ENCODE data around the gene SLC7A5.
"Not testable (repeated sequence)": the region's sequence is repeated elsewhere in the genome, so short reads cannot be mapped to it uniquely, and the experiment has no call there.

Gene SLC7A5

GRCh38 chr16:87834005-87834667 lies 35.2 kb downstream of the SLC7A5 start:
- DNase-seq (ENCODE audit: low spot score): no peak

- DNase-seq (ENCODE audit: low spot score): no peak
Observed at GRCh38 chr16:87833548-87833947, 35.8 kb downstream of the SLC7A5 start.

GRCh38 chr16:87832741-87833502 lies 36.4 kb downstream of the SLC7A5 start:
- no peak for DNase-seq (ENCODE audit: low spot score)

GRCh38 chr16:87832137-87832527 lies 37.2 kb downstream of the SLC7A5 start:
- no peak for DNase-seq (ENCODE audit: low spot score)

GRCh38 chr16:87831421-87832136 lies 37.7 kb downstream of the SLC7A5 start:
- DNase-seq (ENCODE audit: low spot score): no peak

GRCh38 chr16:87830673-87831420 lies 38.5 kb downstream of the SLC7A5 start:
- no peak for DNase-seq (ENCODE audit: low spot score)

GRCh38 chr16:87829988-87830672 lies 39.2 kb downstream of the SLC7A5 start:
- no peak for DNase-seq (ENCODE audit: low spot score)

- no peak for DNase-seq (ENCODE audit: low spot score)
Observed at GRCh38 chr16:87829622-87829980, 39.7 kb downstream of the SLC7A5 start.

- DNase-seq (ENCODE audit: low spot score): no peak
Observed at GRCh38 chr16:87828907-87829621, 40.2 kb downstream of the SLC7A5 start.

GRCh38 chr16:87828071-87828906 lies 41.0 kb downstream of the SLC7A5 start:
- no peak for DNase-seq (ENCODE audit: low spot score)

- DNase-seq (ENCODE audit: low spot score): not testable (repeated sequence)
Observed at GRCh38 chr16:87827588-87827915, 41.8 kb downstream of the SLC7A5 start.

- DNase-seq (ENCODE audit: low spot score): no peak
Observed at GRCh38 chr16:87826798-87827587, 42.3 kb downstream of the SLC7A5 start.

GRCh38 chr16:87826407-87826797 lies 42.9 kb downstream of the SLC7A5 start:
- not testable (repeated sequence) for DNase-seq (ENCODE audit: low spot score)

- DNase-seq (ENCODE audit: low spot score): not testable (repeated sequence)
Observed at GRCh38 chr16:87825842-87826120, 43.5 kb downstream of the SLC7A5 start.

GRCh38 chr16:87824991-87825841 lies 44.1 kb downstream of the SLC7A5 start:
- no peak for DNase-seq (ENCODE audit: low spot score)

GRCh38 chr16:87824016-87824990 lies 45.0 kb downstream of the SLC7A5 start:
- DNase-seq (ENCODE audit: low spot score): no peak

GRCh38 chr16:87823181-87823929 lies 46.0 kb downstream of the SLC7A5 start:
- DNase-seq (ENCODE audit: low spot score): no peak
